ENCODE data around the gene RREB1. TPM values are rescaled to one million over a fixed set of nuclear protein-coding genes. Genes with fewer than 3 reads are reported as not detected.

Gene RREB1
- total RNA-seq, 1 experiment from 2014 or later, result 51.1 TPM

DNA sequence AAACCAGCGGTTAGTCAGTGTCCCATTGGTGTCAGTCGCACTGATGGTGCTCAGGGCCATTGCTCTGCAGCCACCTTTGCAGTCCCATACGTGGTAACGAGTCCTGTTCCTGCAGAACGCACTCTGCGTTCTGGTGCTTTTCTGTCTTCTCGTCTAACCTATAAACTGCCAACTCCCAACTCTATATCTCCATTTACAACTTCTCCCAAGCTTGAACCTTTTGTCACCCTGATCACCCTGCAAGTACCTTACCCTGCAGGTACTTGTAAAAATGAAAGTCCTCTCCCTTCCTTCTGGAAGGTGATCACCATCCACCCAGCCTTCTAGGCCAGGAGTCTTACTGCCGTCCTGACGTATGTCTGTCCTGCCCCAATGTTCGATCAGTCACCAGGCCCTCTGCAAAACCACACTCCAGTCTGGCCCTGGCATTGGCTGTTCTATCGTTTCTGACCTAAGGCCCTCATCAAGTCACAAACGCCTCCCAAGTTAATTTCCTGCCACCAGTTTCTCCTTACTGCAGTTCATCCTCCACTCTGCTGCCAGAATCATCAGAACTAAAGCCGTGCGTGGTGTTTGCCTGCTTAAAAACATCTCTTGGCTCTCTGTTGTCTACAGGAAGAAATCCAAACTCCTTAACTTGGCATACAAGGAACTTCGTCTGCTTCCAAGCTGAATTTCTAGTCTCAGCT is 7.9 kb downstream of the RREB1 start:
- TF ChIP-seq, protein P1, sequence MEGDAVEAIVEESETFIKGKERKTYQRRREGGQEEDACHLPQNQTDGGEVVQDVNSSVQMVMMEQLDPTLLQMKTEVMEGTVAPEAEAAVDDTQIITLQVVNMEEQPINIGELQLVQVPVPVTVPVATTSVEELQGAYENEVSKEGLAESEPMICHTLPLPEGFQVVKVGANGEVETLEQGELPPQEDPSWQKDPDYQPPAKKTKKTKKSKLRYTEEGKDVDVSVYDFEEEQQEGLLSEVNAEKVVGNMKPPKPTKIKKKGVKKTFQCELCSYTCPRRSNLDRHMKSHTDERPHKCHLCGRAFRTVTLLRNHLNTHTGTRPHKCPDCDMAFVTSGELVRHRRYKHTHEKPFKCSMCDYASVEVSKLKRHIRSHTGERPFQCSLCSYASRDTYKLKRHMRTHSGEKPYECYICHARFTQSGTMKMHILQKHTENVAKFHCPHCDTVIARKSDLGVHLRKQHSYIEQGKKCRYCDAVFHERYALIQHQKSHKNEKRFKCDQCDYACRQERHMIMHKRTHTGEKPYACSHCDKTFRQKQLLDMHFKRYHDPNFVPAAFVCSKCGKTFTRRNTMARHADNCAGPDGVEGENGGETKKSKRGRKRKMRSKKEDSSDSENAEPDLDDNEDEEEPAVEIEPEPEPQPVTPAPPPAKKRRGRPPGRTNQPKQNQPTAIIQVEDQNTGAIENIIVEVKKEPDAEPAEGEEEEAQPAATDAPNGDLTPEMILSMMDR (IDR thresholded peaks at IDR 0.05; ENCODE audit: insufficient read depth in 1 of 2, low read depth in 1 of 2, low read length in 1 of 2, severe bottlenecking in 1 of 2, unreplicated experiment in 1 of 2), result no peak
- peaks cover 23% of the 10 kb centered on the region for H3K4me1 ChIP-seq
- no peaks in the 10 kb centered on the region for H3K9me3 ChIP-seq
- H3K4me1 Mint-ChIP-seq (ENCODE audit: low read depth, unreplicated experiment), result peaks cover 27% of the 10 kb centered on the region
- no peaks in the 10 kb centered on the region for H3K27me3 Mint-ChIP-seq (ENCODE audit: insufficient read depth, unreplicated experiment)
- H3K4me3 Mint-ChIP-seq (ENCODE audit: unreplicated experiment), result no peak overlapping the region
- CTCF ChIA-PET, result no interaction called here
- no TSS peak for BruUV-seq (replicated peaks)
- POLR2A ChIA-PET, result no interaction called here
- H3K9me3 Mint-ChIP-seq (ENCODE audit: unreplicated experiment), result no peaks in the 10 kb centered on the region
- H3K27me3 ChIP-seq (replicated peaks; ENCODE audit: control insufficient read depth, insufficient read depth, low read length), result no peaks in the 10 kb centered on the region
- no peak for DNase-seq
- H3K4me3 ChIP-seq (ENCODE audit: low read depth, low read length), result no peak overlapping the region
- peaks cover 13% of the 10 kb centered on the region for H3K36me3 Mint-ChIP-seq (ENCODE audit: insufficient read depth, unreplicated experiment)
- H3K36me3 ChIP-seq (ENCODE audit: control insufficient read depth, insufficient read depth, low read length), result no peaks in the 10 kb centered on the region
- H3K27ac Mint-ChIP-seq (ENCODE audit: unreplicated experiment), result no peak overlapping the region
- intact Hi-C loops (cut with micrococcal nuclease; ENCODE audit: unreplicated experiment), result loop anchor here (10.0 kb wide), 1 partner anchor 391 kb away; no protein-coding TSS in a partner anchor

DNA sequence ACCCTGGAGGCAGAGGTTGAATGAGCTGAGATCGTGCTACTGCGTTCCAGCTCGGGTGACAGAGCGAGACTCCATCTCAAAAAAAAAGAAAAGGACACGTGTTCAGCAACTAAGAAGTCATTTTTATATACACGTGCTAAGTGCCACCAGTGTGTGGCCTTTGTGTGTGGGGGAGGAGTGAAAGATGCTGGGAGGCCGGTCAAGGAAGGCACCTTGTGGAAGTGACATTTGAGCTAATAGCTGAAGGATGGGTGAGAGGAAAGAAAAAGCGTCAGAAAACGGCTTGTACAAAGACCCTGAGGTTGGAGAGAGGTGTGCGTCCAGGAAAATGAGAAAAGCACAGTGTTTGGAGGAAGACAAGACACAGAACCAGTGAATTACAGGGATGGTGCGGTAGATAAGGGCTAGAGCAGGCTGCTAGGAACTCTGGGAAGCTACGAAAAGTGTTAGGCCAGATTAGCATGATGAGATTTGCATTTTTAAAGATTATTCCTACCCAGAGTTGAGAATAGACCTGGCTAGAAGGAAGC is 11.6 kb downstream of the RREB1 start:
- H3K9me3 ChIP-seq, result no peaks in the 10 kb centered on the region
- H3K4me1 Mint-ChIP-seq (ENCODE audit: low read depth, unreplicated experiment), result peaks cover 15% of the 10 kb centered on the region
- H3K4me3 ChIP-seq (ENCODE audit: low read depth, low read length), result no peak overlapping the region
- peak overlapping the region; percentile 6 for H3K27ac Mint-ChIP-seq (ENCODE audit: unreplicated experiment)
- DNase-seq, result no peak
- POLR2A ChIA-PET, result interaction anchor here (0.6 kb wide), 1 partner anchor 12 kb away, joined by 3 read pairs; the partner anchor contains the start of gene RREB1
- no peak overlapping the region for H3K4me3 Mint-ChIP-seq (ENCODE audit: unreplicated experiment)
- CTCF ChIA-PET, result interaction anchor here (0.6 kb wide), 1 partner anchor 13 kb away, joined by 3 read pairs; no protein-coding TSS in a partner anchor
- BruUV-seq (replicated peaks), result no TSS peak
- TF ChIP-seq, protein P1 (IDR thresholded peaks at IDR 0.05; ENCODE audit: insufficient read depth in 1 of 2, low read depth in 1 of 2, low read length in 1 of 2, severe bottlenecking in 1 of 2, unreplicated experiment in 1 of 2), result no peak
- no peaks in the 10 kb centered on the region for H3K36me3 ChIP-seq (ENCODE audit: control insufficient read depth, insufficient read depth, low read length)
- H3K27me3 Mint-ChIP-seq (ENCODE audit: insufficient read depth, unreplicated experiment), result no peaks in the 10 kb centered on the region
- peaks cover 20% of the 10 kb centered on the region for H3K36me3 Mint-ChIP-seq (ENCODE audit: insufficient read depth, unreplicated experiment)
- no peaks in the 10 kb centered on the region for H3K9me3 Mint-ChIP-seq (ENCODE audit: unreplicated experiment)
- H3K4me1 ChIP-seq, result peaks cover 5% of the 10 kb centered on the region; the same call in 1 of the 2 replicates
- no peaks in the 10 kb centered on the region for H3K27me3 ChIP-seq (replicated peaks; ENCODE audit: control insufficient read depth, insufficient read depth, low read length)
- intact Hi-C loops (cut with micrococcal nuclease; ENCODE audit: unreplicated experiment), result loop anchor here (10.0 kb wide), 1 partner anchor 395 kb away; no protein-coding TSS in a partner anchor

DNA sequence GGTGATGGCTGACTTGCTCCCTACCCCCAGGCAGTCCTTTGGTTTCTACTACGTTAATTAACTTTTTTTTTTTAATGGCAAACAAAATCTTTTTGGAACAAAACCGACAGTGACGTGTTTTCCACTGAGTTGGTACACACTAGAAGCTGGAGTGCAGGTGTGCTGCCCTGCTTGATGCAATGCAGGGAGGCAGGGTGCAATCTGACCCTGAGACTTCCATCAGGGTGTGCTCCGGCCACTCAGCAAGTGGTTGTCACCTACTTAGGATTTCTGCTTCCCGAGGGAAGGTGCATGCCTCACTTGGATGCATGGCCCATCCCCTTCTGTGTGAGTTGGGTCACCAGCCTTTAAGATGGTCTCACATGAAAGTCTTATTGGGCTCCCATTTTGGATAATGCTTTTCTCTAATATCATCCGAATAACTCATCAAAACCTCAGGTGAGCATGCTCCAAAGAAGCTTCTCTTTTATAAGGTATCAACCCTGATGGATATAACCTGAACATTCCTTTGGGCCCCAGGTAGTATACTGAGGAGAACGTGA is 14.0 kb downstream of the RREB1 start:
- Histone ChIP-seq H3K4me3 (ENCODE audit: low read depth, low read length) (no peak overlapping the region), H3K27me3 (replicated peaks; ENCODE audit: control insufficient read depth, insufficient read depth, low read length) (no peaks in the 10 kb centered on the region), H3K36me3 (ENCODE audit: control insufficient read depth, insufficient read depth, low read length) (peaks cover 1% of the 10 kb centered on the region; the same call in 1 of the 2 replicates), H3K4me1 (peaks cover 5% of the 10 kb centered on the region; the same call in 1 of the 2 replicates), H3K9me3 (no peaks in the 10 kb centered on the region)
- H3K9me3 Mint-ChIP-seq (ENCODE audit: unreplicated experiment), result no peaks in the 10 kb centered on the region
- DNase-seq, result no peak
- intact Hi-C loops (cut with micrococcal nuclease; ENCODE audit: unreplicated experiment), result no loop called here
- TF ChIP-seq, protein P1 (IDR thresholded peaks at IDR 0.05; ENCODE audit: insufficient read depth in 1 of 2, low read depth in 1 of 2, low read length in 1 of 2, severe bottlenecking in 1 of 2, unreplicated experiment in 1 of 2), result no peak
- no TSS peak for BruUV-seq (replicated peaks)
- CTCF ChIA-PET, result no interaction called here
- POLR2A ChIA-PET, result no interaction called here
- peaks cover 10% of the 10 kb centered on the region for H3K4me1 Mint-ChIP-seq (ENCODE audit: low read depth, unreplicated experiment)
- H3K4me3 Mint-ChIP-seq (ENCODE audit: unreplicated experiment), result no peak overlapping the region
- peaks cover 35% of the 10 kb centered on the region for H3K36me3 Mint-ChIP-seq (ENCODE audit: insufficient read depth, unreplicated experiment)
- no peak overlapping the region for H3K27ac Mint-ChIP-seq (ENCODE audit: unreplicated experiment)
- H3K27me3 Mint-ChIP-seq (ENCODE audit: insufficient read depth, unreplicated experiment), result no peaks in the 10 kb centered on the region

All from Caco-2 (cell line).